ENCODE data around the gene MORC1.

DNA sequence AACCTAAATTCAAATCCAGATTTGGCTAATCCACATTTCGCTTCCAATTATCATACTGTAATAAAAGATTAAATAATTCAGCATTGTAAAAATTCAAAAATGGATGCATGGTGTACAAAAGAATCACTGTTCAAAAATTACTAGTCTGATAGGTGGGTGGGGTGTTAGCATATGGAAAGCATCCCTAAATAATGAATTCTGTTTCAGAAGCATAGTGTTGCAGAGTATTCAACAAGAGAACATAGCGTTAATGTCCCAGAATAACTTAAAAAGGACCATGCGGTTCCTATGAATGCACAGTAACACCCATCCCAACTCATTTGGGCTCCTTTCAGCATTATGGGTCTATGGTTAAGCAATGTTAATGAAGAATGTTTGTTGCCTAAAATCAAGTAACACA, 51.1 kb downstream of the MORC1 start:
- TF ChIP-seq, protein P1, sequence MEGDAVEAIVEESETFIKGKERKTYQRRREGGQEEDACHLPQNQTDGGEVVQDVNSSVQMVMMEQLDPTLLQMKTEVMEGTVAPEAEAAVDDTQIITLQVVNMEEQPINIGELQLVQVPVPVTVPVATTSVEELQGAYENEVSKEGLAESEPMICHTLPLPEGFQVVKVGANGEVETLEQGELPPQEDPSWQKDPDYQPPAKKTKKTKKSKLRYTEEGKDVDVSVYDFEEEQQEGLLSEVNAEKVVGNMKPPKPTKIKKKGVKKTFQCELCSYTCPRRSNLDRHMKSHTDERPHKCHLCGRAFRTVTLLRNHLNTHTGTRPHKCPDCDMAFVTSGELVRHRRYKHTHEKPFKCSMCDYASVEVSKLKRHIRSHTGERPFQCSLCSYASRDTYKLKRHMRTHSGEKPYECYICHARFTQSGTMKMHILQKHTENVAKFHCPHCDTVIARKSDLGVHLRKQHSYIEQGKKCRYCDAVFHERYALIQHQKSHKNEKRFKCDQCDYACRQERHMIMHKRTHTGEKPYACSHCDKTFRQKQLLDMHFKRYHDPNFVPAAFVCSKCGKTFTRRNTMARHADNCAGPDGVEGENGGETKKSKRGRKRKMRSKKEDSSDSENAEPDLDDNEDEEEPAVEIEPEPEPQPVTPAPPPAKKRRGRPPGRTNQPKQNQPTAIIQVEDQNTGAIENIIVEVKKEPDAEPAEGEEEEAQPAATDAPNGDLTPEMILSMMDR (IDR thresholded peaks at IDR 0.05), result no peak
- no peak for TF ChIP-seq POLR2A (IDR thresholded peaks at IDR 0.05)

Measured in testis (tissue), 2 donors.